ENCODE results near the gene PARD3B.

The PARD3B gene

DNA sequence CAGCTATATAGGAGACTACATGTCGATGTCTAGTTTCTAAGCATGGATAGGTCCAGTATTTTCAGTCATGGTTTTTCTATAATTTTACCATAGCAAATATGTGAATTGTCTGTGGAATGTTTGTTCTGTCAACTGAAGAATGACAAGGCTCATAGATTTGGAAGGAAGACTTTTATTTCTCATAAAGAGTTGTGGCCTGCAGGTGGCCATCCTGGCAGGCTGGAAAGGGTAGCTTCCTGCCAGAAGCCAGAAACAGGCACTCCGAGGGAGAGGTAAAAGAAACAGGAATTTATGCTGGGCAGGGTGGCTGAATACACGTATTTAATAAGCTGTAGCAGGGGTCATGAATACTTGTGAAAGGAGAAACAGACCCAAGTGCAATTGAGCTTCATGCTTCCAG, 182.1 kb downstream of the PARD3B start:
- no peak overlapping the region for H3K4me3 ChIP-seq (ENCODE audit: low read length)
- no peak for DNase-seq (ENCODE audit: low read depth, low spot score)

DNA sequence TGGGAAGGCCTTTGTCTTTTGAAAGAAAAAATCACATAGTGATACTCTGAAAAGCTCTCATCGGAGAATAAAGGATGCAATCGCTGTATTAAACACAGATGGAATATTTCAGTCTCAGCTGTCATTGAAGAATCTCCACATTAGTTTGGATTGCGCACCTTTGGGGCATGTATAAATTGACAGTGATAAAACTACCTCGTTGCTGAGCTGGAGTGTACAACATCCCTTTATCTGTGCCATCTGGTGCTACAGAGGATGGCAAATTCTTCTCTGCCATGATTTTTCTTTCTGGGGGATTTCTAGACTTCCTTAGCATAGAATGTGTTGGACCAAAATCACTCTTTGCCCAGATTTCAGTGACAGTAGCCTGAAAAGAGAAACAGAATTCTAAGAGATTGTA, 185.3 kb downstream of the PARD3B start:
- DNase-seq (ENCODE audit: low read depth, low spot score) = no peak
- H3K4me3 ChIP-seq (ENCODE audit: low read length) = no peak overlapping the region

DNA sequence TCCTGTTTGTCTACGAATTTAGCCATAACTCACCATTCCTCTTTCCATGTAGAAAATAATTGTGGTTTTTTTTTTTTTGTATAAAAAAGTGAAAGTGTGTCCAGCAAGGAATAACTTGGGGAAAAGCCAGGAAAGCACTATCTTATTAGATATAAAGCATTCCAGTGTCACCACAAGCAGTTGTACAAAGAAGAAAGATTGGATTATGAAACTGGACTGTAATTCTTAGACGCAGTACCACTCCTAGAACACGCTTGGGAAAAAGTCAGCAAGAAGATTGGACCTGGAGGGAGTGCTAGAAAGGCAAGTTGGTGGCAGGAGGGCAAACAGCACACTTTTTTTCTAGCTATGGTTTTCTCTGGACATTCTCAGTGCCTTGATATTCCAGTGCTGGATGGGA, 186.7 kb downstream of the PARD3B start:
- no peak for DNase-seq (ENCODE audit: low read depth, low spot score)
- H3K4me3 ChIP-seq (ENCODE audit: low read length) = no peak overlapping the region

DNA sequence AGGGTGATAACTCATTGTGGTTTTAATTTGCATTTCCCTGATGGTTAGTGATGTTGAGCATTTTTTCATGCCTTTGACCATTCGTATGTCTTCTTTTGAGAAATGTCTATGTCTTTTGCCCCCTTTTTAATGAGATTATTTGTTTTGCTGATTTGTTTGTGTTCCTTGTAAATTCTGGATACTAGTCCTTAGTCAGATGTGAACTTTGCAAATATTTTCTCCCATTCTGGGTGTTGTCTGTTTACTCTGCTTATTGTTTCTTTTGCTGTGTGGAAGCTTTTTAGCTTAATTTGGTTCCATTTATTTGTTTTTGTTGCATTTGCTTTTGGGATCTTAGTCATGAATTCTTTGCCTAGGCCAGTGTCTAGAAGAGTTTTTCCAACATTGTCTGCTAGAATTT, 192.0 kb downstream of the PARD3B start:
- no peak overlapping the region for H3K4me3 ChIP-seq (ENCODE audit: low read length)
- DNase-seq (ENCODE audit: low read depth, low spot score) = no peak

DNA sequence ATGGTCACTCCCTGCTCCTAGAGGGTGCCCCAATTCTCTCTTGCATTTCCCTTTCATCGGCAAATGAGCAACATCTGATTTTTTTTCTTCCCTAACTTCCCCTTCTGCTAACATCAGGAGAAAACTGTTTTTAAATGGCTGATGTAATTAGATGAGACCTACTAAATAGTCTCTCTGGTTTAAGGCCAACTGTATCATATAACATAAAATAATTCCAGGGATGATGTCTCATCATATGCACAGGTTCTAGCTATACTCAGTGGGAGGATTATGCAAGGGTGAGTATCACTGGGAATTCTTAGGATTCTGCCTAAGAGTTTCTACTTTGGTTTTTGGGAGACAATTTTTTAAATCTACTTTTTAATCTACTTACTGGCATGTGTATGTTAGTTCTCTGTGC, 193.4 kb downstream of the PARD3B start:
- no peak overlapping the region for H3K4me3 ChIP-seq (ENCODE audit: low read length)
- no peak for DNase-seq (ENCODE audit: low read depth, low spot score)

DNA sequence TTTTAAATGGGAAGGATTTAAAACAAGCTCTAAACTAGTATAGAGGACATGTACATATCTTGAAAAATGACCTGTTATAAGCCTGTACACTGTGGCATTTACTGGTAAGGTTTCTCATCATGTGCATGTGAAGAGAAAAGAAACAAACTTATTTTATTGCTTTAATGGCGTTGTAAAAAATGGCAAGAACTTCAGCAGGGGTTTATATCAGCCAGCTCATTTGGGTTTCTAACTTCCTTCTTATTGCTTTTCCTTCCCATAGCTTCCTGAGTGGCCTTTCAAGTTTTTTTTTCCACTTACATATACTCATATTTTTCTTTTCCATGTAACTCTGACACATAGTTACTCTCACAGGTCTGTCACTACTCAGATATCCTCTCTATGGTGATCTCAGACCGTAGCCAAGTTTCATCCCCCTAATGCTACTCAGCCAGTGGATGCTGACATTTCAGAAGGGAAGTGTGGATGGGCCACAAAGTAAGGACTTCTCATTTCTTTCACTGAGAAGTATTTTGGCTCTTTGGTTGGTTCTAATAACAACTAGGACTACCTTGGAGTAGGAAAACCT, 198.2 kb downstream of the PARD3B start:
- H3K4me3 ChIP-seq (ENCODE audit: low read length) = no peak overlapping the region
- no peak for DNase-seq (ENCODE audit: low read depth, low spot score)

DNA sequence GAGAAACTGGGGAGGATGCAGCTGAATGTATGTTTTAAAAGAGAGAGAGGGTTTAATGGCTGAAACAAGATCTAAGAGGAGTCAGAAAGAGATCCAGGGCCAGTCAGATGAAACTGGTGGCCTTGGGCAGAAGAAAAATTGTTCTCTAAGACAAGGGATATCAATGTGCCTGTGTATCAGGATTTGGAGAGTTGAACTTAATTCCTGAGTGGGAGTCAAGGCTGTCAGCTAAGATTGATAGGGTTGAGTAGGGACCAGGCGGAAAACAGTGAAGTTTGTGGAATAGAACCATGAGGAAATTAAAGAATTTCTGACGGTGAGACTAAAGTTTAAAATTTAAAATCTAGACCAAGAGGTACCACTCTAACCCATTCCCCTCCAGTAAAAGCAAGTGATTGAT, 199.2 kb downstream of the PARD3B start:
- no peak overlapping the region for H3K4me3 ChIP-seq (ENCODE audit: low read length)
- DNase-seq (ENCODE audit: low read depth, low spot score) = no peak

DNA sequence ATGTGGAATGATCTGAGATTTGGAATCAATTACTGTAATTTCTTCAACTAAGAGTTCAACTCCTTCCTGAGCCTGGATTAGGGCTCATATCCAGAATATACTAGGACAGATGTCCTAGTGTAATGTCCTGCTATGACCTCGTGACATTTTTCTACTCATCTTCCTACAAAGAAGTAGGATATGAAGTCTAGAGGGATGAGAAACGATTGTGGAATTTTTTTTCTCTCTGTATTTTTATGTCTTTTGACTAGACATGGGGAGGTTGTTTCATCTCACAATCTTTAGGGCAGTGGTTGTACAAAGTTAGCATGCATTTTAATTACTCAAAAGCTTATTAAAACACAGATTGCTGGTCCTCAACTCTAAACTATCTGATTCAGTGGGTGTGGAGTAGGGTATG, 203.0 kb downstream of the PARD3B start:
- DNase-seq (ENCODE audit: low read depth, low spot score) = no peak
- H3K4me3 ChIP-seq (ENCODE audit: low read length) = no peak overlapping the region

DNA sequence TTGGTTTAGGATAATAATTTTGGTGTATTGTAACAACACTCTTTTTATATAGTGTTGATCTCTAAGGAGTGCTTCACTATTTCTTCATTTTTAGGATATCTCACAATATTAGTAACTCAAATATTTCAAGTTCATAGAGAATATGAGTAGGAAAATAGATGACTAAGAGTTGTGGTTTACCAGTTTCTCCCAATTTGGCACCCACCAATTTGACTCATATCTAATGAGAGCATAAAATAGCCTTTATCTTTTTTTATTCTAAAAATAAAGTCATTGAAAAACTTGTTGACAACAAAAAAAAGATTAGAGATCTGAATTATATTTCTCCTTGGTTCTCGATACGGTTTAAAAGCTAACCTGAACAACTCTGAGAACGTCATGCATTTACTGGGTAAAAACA, 204.0 kb downstream of the PARD3B start:
- no peak overlapping the region for H3K4me3 ChIP-seq (ENCODE audit: low read length)
- no peak for DNase-seq (ENCODE audit: low read depth, low spot score)

DNA sequence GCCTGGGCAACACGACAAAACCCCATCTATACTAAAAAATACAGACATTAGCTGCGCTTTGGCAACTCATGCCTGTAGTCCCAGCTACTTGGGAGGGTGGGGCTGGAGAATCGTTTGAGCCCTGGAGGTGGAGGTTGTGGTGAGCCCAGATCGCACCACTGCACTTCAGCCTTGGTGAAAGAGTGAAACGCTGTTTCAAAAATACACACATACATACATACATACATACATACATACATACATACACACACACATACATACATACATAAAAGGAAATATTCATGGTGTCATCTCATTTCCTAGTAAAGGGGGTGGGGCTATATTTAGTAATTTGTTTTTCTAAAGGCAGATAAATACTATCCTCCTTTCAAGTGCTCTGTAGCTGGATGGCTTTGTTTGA, 205.1 kb downstream of the PARD3B start:
- H3K4me3 ChIP-seq (ENCODE audit: low read length) = no peak overlapping the region

DNA sequence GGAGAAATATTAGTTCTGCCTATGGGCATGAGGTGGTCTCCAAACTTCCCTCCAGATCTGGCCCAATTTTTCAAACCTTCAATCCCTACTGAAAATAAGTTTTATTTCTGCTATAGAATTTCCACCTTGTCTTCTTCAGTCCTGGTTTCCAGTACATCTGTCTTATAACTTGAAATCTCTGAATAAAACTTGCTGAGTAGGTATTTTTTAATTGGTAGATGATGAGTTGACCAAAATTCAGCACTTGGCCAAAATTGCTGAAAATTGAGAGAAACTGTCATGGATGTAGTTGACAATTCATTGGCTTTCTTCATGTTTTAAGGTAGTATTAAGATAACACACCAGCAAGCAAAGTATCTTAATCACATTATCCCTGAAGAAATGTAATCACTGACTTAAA, 206.2 kb downstream of the PARD3B start:
- H3K4me3 ChIP-seq (ENCODE audit: low read length) = no peak overlapping the region
- no peak for DNase-seq (ENCODE audit: low read depth, low spot score)

More for the DNA sequence above, 205.1 kb downstream of the PARD3B start:
- DNase-seq (ENCODE audit: low read depth, low spot score) = no peak

DNA sequence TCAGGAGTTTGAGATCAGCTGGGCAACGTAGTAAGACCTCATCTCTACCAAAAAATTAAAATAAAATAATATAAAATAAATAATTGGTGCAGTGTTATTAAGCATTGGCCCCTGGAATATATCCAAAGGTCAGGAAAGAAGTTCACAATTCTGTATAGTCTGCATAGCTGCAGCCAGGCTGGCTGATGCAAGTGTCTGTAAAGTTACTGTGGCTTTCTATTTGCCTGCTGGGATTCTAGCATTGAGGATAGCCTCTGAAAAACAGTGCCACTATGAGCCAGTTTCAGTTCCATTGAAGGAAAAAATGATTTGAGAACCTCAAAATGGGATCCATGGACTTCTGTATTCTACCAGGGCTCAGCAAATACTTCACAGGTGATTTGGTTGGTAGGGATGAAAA, 208.6 kb downstream of the PARD3B start:
- H3K4me3 ChIP-seq (ENCODE audit: low read length) = no peak overlapping the region
- DNase-seq (ENCODE audit: low read depth, low spot score) = no peak

DNA sequence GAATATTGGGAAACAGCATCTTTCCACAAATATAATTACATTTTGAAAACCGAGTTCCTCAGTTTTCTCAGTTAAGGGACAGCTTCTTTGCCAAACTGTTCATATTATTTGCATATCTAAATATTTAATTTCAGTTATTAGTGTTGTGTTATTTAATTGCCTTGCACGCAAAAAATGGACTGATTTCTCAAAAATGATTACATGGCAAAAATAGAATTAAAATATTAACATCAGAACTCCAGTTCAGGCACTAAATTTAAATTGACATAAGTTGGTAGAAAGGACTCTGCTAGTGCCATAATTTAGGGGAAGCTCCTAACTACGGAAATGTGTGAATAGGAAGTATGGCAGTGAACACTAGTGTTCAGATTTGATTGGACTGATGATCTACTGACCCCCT, 209.6 kb downstream of the PARD3B start:
- no peak overlapping the region for H3K4me3 ChIP-seq (ENCODE audit: low read length)
- no peak for DNase-seq (ENCODE audit: low read depth, low spot score)

DNA sequence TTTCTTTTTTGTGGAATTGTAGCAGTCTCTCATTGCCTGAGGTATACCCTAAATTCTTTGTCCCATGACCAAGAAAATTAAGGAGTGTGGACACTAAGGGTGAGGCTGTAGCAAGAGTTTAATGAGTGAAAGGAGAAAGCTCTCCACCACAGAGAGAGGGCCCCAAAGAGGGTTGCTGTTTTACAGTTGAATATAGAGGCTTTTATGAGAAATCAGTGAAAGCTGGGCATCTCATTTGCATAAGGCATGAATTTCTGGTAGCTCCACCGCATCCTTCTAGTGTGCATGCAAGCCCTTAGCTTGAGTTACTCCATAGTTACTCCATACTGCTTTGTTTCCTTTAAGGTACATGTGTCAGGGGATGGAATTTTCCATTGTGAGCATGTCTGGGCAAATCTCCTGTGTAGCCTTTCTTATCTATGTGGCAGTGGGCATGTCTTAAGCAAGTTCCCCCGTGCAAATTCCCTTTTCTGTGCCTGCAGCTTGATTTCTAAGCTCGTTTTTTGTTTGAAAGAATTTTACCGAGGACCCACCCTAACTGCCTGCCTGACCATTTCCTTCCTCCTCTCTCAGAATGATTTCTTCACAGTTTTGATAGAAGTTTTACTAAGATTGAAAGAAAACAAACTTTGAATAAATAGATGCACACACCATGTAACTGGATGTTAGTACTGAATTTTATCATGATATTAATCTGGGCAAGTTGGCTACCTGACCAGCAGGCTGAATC, 218.9 kb downstream of the PARD3B start:
- H3K4me3 ChIP-seq (ENCODE audit: low read length) = no peak overlapping the region
- no peak for DNase-seq (ENCODE audit: low read depth, low spot score)

DNA sequence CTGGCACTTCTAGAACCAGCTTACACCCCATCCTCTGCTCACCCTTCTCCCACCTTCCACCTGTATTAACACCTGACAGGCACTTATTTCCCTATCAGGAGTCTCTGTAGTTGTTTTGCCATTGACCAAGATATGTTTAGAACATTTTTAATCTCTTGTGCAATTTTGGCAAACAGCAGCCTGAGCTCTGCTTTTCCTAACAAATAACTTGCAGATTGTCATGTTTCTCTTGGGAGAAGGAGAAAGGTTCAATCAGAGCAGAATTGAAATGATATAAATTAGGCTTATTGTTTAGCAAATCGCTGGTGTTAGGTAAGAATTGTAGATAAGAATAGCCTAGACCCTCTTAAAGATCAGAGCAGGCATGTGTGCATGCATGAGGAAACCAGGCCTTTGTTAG, 225.5 kb downstream of the PARD3B start:
- no peak overlapping the region for H3K4me3 ChIP-seq (ENCODE audit: low read length)
- DNase-seq (ENCODE audit: low read depth, low spot score) = no peak

DNA sequence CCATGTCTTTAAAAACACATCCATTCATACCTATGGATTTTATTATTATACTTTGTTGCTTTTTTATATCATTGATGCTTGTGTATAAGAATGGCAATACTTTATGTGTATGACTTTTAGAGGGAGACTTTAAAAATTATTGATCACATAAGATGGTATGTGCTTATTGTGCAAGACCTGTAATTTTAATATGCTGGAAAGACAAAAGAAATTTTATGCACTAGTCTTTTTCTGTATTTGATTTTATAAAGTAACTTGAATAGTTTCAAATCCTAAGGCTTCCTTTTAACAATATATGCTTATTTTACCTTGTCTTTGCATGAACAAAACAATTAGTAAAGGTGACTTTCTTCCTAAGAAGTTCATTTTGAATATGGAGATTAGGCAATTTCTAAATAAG, 226.4 kb downstream of the PARD3B start:
- no peak overlapping the region for H3K4me3 ChIP-seq (ENCODE audit: low read length)
- DNase-seq (ENCODE audit: low read depth, low spot score) = no peak

DNA sequence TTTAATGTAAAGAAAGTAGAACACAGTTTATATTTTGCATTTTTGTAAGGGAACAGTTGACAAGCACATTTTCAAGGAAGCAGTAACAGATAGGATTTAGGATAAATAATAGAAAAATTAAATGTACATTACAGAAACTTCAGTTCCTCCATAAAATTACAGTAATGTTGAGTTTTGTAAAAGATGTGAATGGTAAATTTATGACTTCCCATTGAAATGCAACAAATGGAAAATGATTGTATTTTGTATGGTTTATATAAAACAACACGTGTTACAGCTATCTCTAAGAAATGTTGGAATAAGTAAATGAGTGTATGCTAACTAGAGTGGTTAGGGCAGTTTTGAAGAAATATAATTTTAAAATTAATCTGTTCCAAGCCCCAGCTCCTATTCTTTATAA, 227.3 kb downstream of the PARD3B start:
- no peak overlapping the region for H3K4me3 ChIP-seq (ENCODE audit: low read length)
- no peak for DNase-seq (ENCODE audit: low read depth, low spot score)

DNA sequence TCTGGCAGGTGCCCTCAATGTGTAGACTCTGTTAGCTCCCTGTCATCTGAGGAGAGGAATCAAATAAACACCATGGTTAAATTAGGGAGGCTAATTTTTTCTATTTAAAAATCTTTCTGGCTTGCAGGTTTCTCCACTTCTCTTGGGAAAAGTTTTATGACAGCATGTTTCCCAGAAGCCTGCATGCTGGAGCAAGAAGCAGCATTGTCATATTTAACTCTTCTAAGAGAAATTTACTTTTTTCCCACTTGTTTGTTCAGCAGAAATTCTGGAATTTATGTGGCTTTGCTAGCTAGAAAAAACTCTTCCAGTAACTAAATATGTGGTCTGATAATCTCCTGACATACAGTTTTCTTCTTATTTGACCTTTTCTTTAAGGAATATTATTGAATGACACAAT, 230.5 kb downstream of the PARD3B start:
- no peak for DNase-seq (ENCODE audit: low read depth, low spot score)
- H3K4me3 ChIP-seq (ENCODE audit: low read length) = no peak overlapping the region

DNA sequence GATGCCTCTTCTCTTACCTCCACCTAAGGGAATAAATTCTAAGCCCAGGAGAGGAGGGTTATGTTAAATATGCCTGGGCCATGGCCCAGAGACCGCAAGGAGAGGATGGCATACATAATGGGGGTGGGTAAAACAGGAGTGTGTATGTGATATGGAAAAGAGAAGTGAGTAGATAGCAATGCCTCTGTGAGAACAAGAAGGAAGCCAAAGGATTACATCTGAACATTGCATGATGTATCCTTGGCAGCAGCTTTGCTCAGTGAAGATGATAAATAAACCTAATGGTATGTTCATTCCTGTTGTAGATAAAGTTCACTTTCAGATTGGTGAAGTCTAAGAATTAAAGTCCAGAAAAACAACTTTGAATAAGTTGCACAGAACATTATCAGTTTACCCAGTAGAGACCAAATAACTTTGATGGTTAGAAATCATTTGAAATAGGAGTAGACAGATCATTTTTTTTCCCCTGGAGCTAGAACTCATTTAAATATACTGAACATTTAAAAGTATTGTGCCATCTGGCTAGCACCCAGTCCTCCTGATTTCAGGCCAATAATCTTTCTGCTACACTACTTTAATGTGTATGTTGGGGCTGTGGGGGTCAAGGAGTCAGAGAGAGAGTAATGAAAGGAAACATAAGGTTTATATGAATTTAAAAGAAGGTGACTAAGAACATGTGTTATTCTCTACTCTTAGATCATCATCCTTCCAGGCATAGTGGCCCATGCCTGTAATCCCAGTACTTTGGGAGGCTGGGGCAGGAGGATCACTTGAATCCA, 231.7 kb downstream of the PARD3B start:
- H3K4me3 ChIP-seq (ENCODE audit: low read length) = no peak overlapping the region
- DNase-seq (ENCODE audit: low read depth, low spot score) = no peak

DNA sequence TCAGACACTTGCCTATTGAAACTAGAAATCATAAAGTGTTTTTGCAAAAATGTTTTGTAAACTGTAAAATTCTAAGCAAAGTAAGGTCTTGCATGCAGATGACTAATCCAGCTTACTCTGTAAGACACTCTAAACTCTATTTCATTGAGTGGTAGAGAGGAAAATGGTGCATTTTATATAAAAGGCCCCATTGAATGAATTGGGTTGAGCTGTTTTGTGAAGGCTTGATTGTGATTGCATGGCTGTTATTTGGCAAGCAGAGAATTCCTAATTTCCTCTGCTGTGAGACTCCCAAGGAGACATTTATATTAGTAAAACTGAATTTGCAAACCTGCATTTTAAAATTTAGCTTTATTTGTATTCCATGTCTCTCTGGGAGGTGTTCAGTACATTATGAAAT, 234.5 kb downstream of the PARD3B start:
- no peak for DNase-seq (ENCODE audit: low read depth, low spot score)
- no peak overlapping the region for H3K4me3 ChIP-seq (ENCODE audit: low read length)

DNA sequence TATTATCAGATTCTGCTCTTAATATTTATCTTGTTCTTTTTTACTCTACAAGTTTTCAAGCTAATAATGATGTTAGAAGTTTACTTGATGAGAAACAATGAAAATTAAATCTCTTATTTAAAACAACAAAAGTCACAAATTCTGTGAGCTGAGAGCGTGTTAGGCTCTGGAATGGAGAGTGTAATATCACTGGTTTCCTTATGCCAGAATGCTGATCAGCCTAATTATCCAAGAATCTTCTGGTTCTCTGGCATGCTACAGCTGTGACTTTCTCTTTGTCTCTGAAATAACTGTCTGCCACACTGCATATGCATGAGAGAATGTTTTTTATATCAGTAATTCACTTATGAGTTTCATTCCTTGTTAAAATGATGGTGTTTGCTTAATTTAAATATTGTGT, 236.7 kb downstream of the PARD3B start:
- DNase-seq (ENCODE audit: low read depth, low spot score) = no peak
- no peak overlapping the region for H3K4me3 ChIP-seq (ENCODE audit: low read length)
